ENCODE measurements around the gene LRMDA. TPM values are rescaled to one million over a fixed set of nuclear protein-coding genes. Genes with fewer than 3 reads are reported as not detected.

LRMDA gene
- total and polyA plus RNA-seq, 2 donors (not counting 3 experiments of a cell fraction or from before 2014, with no cell fraction given), result 9.7 to 18.0 TPM

DNA sequence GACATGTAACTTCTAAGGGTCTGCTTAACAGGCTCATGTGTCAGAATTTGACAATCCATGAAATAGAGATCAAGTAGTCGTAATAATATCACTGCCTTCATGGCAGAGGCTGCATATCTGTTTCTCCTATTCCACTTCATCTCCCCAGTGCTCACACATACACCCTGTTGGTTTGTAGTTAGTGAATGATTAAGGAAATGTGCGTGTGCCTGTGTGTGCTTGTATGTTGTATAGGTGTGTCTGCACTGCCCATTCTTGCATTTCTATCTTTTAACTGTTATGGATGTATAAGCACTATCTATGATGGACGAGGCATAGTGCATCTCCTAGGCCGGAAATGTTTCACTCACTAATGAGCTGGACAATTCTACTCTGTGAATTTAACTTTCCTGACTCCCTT lies 985.2 kb downstream of the LRMDA start:
- ChIA-PET CTCF (no interaction called here), POLR2A (no interaction called here)
- DNase-seq (ENCODE audit: low read depth, low spot score), result no peak
- Histone ChIP-seq H3K27ac (ENCODE audit: insufficient read depth, low read depth, low read length) (no peak overlapping the region), H3K9me3 (replicated peaks; ENCODE audit: control insufficient read depth, insufficient read depth, low read length) (no peaks in the 10 kb centered on the region), H3K9ac (replicated peaks; ENCODE audit: extremely low read depth, insufficient read depth, low read length) (no peak overlapping the region), H3K4me3 (replicated peaks in 1 of 3; ENCODE audit: insufficient read depth in 1 of 3, low read depth in 1 of 3, low read length in 3 of 3) (no peak overlapping the region), H3K9me1 (replicated peaks; ENCODE audit: control insufficient read depth, extremely low read depth, insufficient read depth, low read length) (no peaks in the 10 kb centered on the region), H3K36me3 (ENCODE audit: control insufficient read depth in 2 of 2, extremely low read depth in 1 of 2, insufficient read depth in 2 of 2, low read length in 2 of 2) (no peaks in the 10 kb centered on the region), H2AFZ (ENCODE audit: low read depth, low read length) (no peak overlapping the region), H3K4me2 (ENCODE audit: insufficient read depth, low read length) (no peak overlapping the region), H4K20me1 (replicated peaks; ENCODE audit: control insufficient read depth, extremely low read depth, insufficient read depth, low read length) (no peaks in the 10 kb centered on the region), H3K79me2 (ENCODE audit: control insufficient read depth, insufficient read depth, low read length) (no peaks in the 10 kb centered on the region), H3K4me1 (ENCODE audit: control insufficient read depth, extremely low read depth, insufficient read depth, low read length) (no peaks in the 10 kb centered on the region), H3K27me3 (ENCODE audit: control insufficient read depth in 2 of 2, insufficient read depth in 2 of 2, low read length in 2 of 2) (no peaks in the 10 kb centered on the region)
- dilution Hi-C loops (cut with MboI; ENCODE audit: extremely low pct_ligation_motif_present, low sequenced_read_pairs), result no loop called here
- BruUV-seq (replicated peaks), result no TSS peak
- TF ChIP-seq, protein P1, sequence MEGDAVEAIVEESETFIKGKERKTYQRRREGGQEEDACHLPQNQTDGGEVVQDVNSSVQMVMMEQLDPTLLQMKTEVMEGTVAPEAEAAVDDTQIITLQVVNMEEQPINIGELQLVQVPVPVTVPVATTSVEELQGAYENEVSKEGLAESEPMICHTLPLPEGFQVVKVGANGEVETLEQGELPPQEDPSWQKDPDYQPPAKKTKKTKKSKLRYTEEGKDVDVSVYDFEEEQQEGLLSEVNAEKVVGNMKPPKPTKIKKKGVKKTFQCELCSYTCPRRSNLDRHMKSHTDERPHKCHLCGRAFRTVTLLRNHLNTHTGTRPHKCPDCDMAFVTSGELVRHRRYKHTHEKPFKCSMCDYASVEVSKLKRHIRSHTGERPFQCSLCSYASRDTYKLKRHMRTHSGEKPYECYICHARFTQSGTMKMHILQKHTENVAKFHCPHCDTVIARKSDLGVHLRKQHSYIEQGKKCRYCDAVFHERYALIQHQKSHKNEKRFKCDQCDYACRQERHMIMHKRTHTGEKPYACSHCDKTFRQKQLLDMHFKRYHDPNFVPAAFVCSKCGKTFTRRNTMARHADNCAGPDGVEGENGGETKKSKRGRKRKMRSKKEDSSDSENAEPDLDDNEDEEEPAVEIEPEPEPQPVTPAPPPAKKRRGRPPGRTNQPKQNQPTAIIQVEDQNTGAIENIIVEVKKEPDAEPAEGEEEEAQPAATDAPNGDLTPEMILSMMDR (IDR thresholded peaks at IDR 0.05; ENCODE audit: extremely low read depth in 1 of 2, insufficient read depth in 1 of 2, low read depth in 1 of 2, low read length in 2 of 2), result no peak
- TF ChIP-seq, protein P2, sequence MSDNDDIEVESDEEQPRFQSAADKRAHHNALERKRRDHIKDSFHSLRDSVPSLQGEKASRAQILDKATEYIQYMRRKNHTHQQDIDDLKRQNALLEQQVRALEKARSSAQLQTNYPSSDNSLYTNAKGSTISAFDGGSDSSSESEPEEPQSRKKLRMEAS (IDR thresholded peaks at IDR 0.05; ENCODE audit: insufficient read depth, insufficient read length), result no peak
- no peak for TF ChIP-seq FOS (IDR thresholded peaks at IDR 0.05; ENCODE audit: borderline replicate concordance, insufficient read depth, low read length)
- TF ChIP-seq JUN (IDR thresholded peaks at IDR 0.05; ENCODE audit: borderline replicate concordance, insufficient read depth, insufficient read length, low read depth), result no peak
- no peak for TF ChIP-seq MYC (IDR thresholded peaks at IDR 0.05; ENCODE audit: low read depth, low read length)
- TF ChIP-seq EZH2 (IDR thresholded peaks at IDR 0.05; ENCODE audit: borderline replicate concordance, low read depth, low read length, severe bottlenecking), result no peak
- no peak for TF ChIP-seq GATA2 (IDR thresholded peaks at IDR 0.05; ENCODE audit: insufficient read depth, insufficient read length, low read depth, low read length)
- no peak for TF ChIP-seq POLR2AphosphoS5 (IDR thresholded peaks at IDR 0.05; ENCODE audit: insufficient read depth, low read depth, low read length)
- TF ChIP-seq POLR2A (IDR thresholded peaks at IDR 0.05; ENCODE audit: low read depth, low read length), result no peak
- intact Hi-C loops (cut with micrococcal nuclease), result no loop called here
- FAIRE-seq, result no peak
